Natural killer cell treated with Interleukin-12 subunit alpha and Interleukin-12 subunit beta and Interleukin-15 and Interleukin-18, amount 100 ng/mL, for 72 hours (primary cell): ENCODE measurements around the gene GRIP1. TPM values are rescaled to one million over a fixed set of nuclear protein-coding genes. Genes with fewer than 3 reads are reported as not detected.

Source experiments
- ATAC-seq, 2 donors: fragments of 150-1000 bp; cut with Tn5 transposase in 1 of 2; sonication (Bioruptor Pico), chemical (Tn5 transposase) in 1 of 2; 2 replicates each; pipeline ENCODE4 v1.10.0; 2021
- DNase-seq: peaks from one replicate; pipeline ENCODE4 v3.0.0; 2022; ENCODE audit warnings: low spot score
- H3K27ac Mint-ChIP-seq, 2 donors: 1 replicate in 1 of 2; 2 replicates in 1 of 2; pipeline ENCODE4 v1.8.0; 2022; ENCODE audit warnings: mixed read lengths in 2 of 2, mild to moderate bottlenecking in 1 of 2, moderate library complexity in 1 of 2
- H3K27me3 Mint-ChIP-seq, 2 donors: 1 replicate in 1 of 2; 2 replicates in 1 of 2; pipeline ENCODE4 v1.8.0; 2022; ENCODE audit warnings: mixed read lengths in 2 of 2
- H3K36me3 Mint-ChIP-seq: one replicate; pipeline ENCODE4 v1.8.0; 2022; ENCODE audit warnings: mixed read lengths
- H3K4me1 Mint-ChIP-seq, 2 donors: 1 replicate in 1 of 2; 2 replicates in 1 of 2; pipeline ENCODE4 v1.8.0; 2022; ENCODE audit warnings: low read depth in 2 of 2, mixed read lengths in 2 of 2, mild to moderate bottlenecking in 1 of 2
- H3K4me3 Mint-ChIP-seq: one replicate; pipeline ENCODE4 v1.8.0; 2022; ENCODE audit warnings: mixed read lengths
- H3K9me3 Mint-ChIP-seq: 2 replicates; pipeline ENCODE4 v1.8.0; 2022; ENCODE audit warnings: mixed read lengths
- total RNA-seq, 2 donors: library from RNA; stranded (reverse); gene quantifications; one replicate each; pipeline ENCODE4 v1.2.3, GENCODE V29; 2022

GRIP1 gene
- total RNA-seq, 2 donors from 2014 or later, result 3.2 TPM; not detected in 1

DNA sequence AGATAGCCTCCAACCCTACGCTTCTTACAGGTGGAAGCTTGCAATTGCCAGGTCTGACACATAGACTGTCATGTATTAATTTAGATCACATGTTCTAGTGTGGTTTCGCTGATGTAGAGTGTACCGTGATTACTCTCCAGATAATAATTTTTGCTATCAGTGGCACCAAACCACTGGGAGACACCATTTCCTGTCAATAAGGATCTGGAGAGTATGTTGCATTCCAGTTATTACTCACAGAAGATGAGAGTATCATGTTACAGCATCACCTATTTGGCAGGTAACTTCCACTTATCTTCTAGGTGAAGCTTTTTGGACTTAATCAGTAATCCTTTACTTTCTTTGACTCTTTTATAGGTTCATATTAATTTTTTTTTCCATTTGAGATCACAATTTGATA lies 229.3 kb downstream of the GRIP1 start:
- Mint-ChIP-seq H3K4me1 (peaks cover 0 to 5% of the 10 kb centered on the region in 2 donors), H3K4me3 (no peak overlapping the region), H3K36me3 (no peaks in the 10 kb centered on the region), H3K27me3 (peaks cover 12 to 13% of the 10 kb centered on the region in 2 donors), H3K9me3 (no peaks in the 10 kb centered on the region), H3K27ac (no peak overlapping the region)
- DNase-seq (no peak), ATAC-seq (no peak)

DNA sequence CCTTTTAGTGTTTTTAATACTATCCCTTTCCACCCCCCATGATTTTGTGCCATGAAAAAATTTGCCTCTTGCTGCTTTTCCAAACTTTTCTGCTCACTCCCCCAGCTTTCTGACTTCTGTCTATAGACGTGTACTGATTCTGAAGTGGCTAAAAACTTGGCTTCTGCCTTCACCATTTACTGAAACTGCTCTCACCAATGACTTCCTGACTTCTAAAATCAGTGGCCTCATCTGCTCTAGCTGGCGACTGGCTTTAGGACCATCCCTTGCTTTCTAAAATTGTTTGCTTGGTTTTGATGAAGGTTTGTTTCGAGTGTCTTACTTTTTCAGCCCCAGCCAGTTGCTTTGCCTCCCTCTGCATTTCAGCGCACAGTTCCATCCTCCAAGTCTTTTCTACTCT lies 231.2 kb downstream of the GRIP1 start:
- Mint-ChIP-seq H3K4me1 (no peaks in the 10 kb centered on the region), H3K27ac (no peak overlapping the region), H3K27me3 (peaks cover 5 to 10% of the 10 kb centered on the region in 2 donors), H3K9me3 (no peaks in the 10 kb centered on the region), H3K36me3 (no peaks in the 10 kb centered on the region), H3K4me3 (no peak overlapping the region)
- DNase-seq (no peak), ATAC-seq (no peak)

DNA sequence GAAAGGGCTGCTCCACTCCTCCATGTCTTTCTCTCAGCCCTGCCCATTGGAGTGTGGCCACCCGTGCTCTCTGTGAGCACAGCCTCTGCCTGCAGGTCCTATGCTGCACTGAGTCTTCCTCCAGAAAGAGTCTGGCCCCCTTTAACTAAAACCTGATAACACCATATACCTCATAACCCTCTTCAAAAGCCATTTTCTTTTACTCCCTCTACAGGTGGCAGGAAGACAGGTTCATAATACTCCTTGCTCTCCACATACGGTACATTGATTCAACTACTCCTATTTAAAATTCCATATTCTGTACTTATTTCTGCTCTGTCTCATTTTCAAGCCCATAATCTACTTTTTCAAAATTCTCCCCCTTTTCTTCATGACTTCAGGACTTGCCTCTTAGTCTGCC lies 232.6 kb downstream of the GRIP1 start:
- Mint-ChIP-seq H3K36me3 (no peaks in the 10 kb centered on the region), H3K4me3 (no peak overlapping the region), H3K4me1 (no peaks in the 10 kb centered on the region), H3K9me3 (no peaks in the 10 kb centered on the region), H3K27ac (no peak overlapping the region), H3K27me3 (no peaks in the 10 kb centered on the region)
- ATAC-seq, result no peak
- DNase-seq, result no peak

- H3K4me3 Mint-ChIP-seq, result no peak overlapping the region
- DNase-seq (no peak), ATAC-seq (no peak)
- H3K9me3 Mint-ChIP-seq, result no peaks in the 10 kb centered on the region
- no peak overlapping the region for H3K27ac Mint-ChIP-seq
- peaks cover 0 to 3% of the 10 kb centered on the region in 2 donors for H3K27me3 Mint-ChIP-seq
- H3K4me1 Mint-ChIP-seq, result no peaks in the 10 kb centered on the region
- no peaks in the 10 kb centered on the region for H3K36me3 Mint-ChIP-seq
Measured at GRCh38 chr12:66441905-66442559, 236.8 kb downstream of the GRIP1 start.

GRCh38 chr12:66438601-66439000 lies 240.3 kb downstream of the GRIP1 start:
- no peak for DNase-seq
- Mint-ChIP-seq H3K4me3 (no peak overlapping the region), H3K27ac (no peak overlapping the region), H3K9me3 (no peaks in the 10 kb centered on the region), H3K27me3 (peaks cover 0 to 3% of the 10 kb centered on the region in 2 donors), H3K36me3 (no peaks in the 10 kb centered on the region), H3K4me1 (no peaks in the 10 kb centered on the region)
- no peak for ATAC-seq

DNA sequence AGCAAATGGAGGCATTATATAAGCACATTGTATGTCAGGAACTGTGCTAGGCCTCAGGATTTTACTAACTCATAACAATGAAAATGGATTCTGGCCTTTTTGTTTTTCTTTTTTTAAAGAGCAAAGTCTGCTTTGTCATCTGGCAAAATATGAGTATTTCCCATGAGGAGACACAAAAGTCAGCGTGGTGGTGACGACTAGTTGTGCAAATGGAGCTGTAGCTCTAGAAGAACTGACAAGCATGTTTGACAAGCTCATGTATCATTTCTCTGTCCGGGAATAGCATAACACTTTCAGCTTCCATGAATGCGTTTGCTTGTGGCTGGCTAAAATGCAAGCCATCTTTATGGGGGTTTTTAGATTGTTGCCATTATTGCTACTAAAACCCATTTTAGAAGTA lies 248.8 kb downstream of the GRIP1 start:
- H3K27me3 Mint-ChIP-seq, result peaks cover 24 to 31% of the 10 kb centered on the region in 2 donors
- H3K4me1 Mint-ChIP-seq, result no peaks in the 10 kb centered on the region
- no peaks in the 10 kb centered on the region for H3K9me3 Mint-ChIP-seq
- H3K4me3 Mint-ChIP-seq, result no peak overlapping the region
- H3K27ac Mint-ChIP-seq, result no peak overlapping the region
- no peak for ATAC-seq
- no peaks in the 10 kb centered on the region for H3K36me3 Mint-ChIP-seq
- DNase-seq, result no peak

- Mint-ChIP-seq H3K9me3 (no peaks in the 10 kb centered on the region), H3K4me1 (no peaks in the 10 kb centered on the region), H3K36me3 (no peaks in the 10 kb centered on the region), H3K27ac (no peak overlapping the region), H3K27me3 (peaks cover 30 to 40% of the 10 kb centered on the region in 2 donors), H3K4me3 (no peak overlapping the region)
- no peak for DNase-seq
- ATAC-seq, result no peak
Measured at GRCh38 chr12:66428870-66429269, 250.0 kb downstream of the GRIP1 start.

- H3K4me1 Mint-ChIP-seq, result no peaks in the 10 kb centered on the region
Measured at GRCh38 chr12:66428261-66428660, 250.6 kb downstream of the GRIP1 start.

DNA sequence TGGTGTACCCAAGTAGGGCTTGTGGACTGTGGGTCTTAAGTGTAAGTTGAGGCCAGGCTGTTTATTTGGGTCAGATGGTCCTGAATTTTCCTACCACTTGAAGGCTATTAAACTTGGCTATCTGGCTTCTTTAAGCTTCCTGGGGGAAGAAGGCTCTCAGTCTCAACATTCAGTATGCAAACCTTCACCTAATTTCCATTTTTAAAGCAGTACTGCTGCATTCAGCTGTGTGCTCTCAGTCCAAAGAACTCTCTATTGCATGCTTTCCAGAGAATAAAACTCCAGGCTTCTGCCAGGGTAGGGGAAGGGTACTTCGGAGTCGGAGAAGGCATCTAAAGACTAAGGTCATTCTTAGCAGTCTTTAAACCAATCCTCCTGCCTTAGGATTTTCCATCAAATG lies 252.2 kb downstream of the GRIP1 start:
- ATAC-seq, result no peak
- DNase-seq, result no peak
- no peak overlapping the region for H3K4me3 Mint-ChIP-seq
- H3K36me3 Mint-ChIP-seq, result no peaks in the 10 kb centered on the region
- H3K27me3 Mint-ChIP-seq, result peaks cover 23 to 38% of the 10 kb centered on the region in 2 donors
- H3K9me3 Mint-ChIP-seq, result no peaks in the 10 kb centered on the region
- H3K4me1 Mint-ChIP-seq, result no peaks in the 10 kb centered on the region
- no peak overlapping the region for H3K27ac Mint-ChIP-seq

More at GRCh38 chr12:66428261-66428660, 250.6 kb downstream of the GRIP1 start:
- ATAC-seq (no peak), DNase-seq (no peak)
- H3K27ac Mint-ChIP-seq, result no peak overlapping the region
- H3K36me3 Mint-ChIP-seq, result no peaks in the 10 kb centered on the region
- no peak overlapping the region for H3K4me3 Mint-ChIP-seq
- H3K9me3 Mint-ChIP-seq, result no peaks in the 10 kb centered on the region
- peaks cover 30 to 40% of the 10 kb centered on the region in 2 donors for H3K27me3 Mint-ChIP-seq

DNA sequence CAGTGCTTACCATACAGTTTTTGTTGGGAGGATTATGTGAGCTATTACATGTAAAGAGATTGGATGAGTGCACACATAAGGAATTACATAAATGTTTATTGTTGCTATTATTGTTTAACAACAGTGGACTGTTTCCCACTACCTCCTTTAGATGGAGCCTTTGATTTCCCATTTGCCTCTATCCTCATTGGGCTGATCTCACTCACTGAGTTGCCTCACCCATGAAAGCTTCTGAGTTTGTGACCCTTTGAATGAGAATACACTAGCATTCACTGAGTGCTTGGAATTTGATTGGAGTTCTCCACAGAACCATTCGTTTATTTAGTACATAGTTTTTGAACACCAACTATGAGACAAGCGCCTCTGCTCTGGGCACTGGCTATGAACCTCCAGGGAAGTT lies 255.6 kb downstream of the GRIP1 start:
- Mint-ChIP-seq H3K27me3 (peaks cover 16 to 38% of the 10 kb centered on the region in 2 donors), H3K4me1 (no peaks in the 10 kb centered on the region), H3K9me3 (no peaks in the 10 kb centered on the region), H3K27ac (no peak overlapping the region), H3K4me3 (no peak overlapping the region), H3K36me3 (no peaks in the 10 kb centered on the region)
- ATAC-seq, result no peak
- DNase-seq, result no peak

DNA sequence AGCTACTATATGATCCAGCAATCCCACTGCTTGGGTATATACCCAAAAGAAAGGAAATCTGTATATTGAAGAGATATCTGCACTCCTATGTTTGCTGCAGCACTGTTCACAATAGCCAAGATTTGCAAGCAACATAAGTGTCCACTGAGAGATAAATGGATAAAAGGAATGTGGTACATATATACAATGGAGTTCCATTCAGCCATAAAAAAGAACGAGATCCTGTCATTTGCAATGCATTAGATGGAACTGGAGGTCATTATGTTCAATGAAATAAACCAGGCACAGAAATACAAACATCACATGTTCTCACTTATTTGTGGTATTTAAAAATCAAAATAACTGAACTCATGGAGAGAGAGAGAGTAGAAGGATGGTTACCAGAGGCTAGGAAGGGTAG lies 260.0 kb downstream of the GRIP1 start:
- no peaks in the 10 kb centered on the region for H3K4me1 Mint-ChIP-seq
- no peak for ATAC-seq
- no peak overlapping the region for H3K27ac Mint-ChIP-seq
- peaks cover 19 to 37% of the 10 kb centered on the region in 2 donors for H3K27me3 Mint-ChIP-seq
- DNase-seq, result no peak
- no peak overlapping the region for H3K4me3 Mint-ChIP-seq
- H3K9me3 Mint-ChIP-seq, result no peaks in the 10 kb centered on the region
- H3K36me3 Mint-ChIP-seq, result no peaks in the 10 kb centered on the region

GRCh38 chr12:66417217-66417616 lies 261.7 kb downstream of the GRIP1 start:
- Mint-ChIP-seq H3K27ac (no peak overlapping the region), H3K4me1 (no peaks in the 10 kb centered on the region), H3K27me3 (peaks cover 26 to 48% of the 10 kb centered on the region in 2 donors), H3K4me3 (no peak overlapping the region), H3K9me3 (no peaks in the 10 kb centered on the region), H3K36me3 (no peaks in the 10 kb centered on the region)
- DNase-seq (no peak), ATAC-seq (no peak)

- Mint-ChIP-seq H3K36me3 (no peaks in the 10 kb centered on the region), H3K4me1 (no peaks in the 10 kb centered on the region), H3K4me3 (no peak overlapping the region), H3K9me3 (no peaks in the 10 kb centered on the region), H3K27me3 (peaks cover 19 to 22% of the 10 kb centered on the region in 2 donors), H3K27ac (peak overlapping the region in 1 of 2 donors; percentile 3)
- DNase-seq (no peak), ATAC-seq (peak; percentile 44 to 65)
Measured at GRCh38 chr12:66409195-66409871, 269.5 kb downstream of the GRIP1 start.

DNA sequence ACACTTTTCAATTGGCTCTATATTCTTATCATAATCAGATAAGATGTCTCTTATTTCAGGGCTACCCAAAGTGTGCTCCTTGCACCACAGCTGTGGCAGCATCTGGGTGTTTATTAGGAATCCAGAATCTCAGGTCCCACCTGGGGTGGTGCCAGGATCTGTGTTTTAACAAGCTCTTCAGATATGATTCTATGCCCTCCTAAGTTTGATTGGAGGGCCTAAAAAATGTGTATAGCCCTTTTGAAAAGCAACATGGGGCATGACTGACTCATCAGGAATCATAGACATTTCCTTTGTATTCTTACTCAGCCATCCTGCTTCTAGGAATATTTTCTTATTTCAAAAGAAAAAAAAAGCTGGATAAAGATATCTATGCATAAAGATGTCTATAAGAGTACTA lies 273.5 kb downstream of the GRIP1 start:
- no peaks in the 10 kb centered on the region for H3K36me3 Mint-ChIP-seq
- ATAC-seq, result no peak
- H3K27ac Mint-ChIP-seq, result no peak overlapping the region
- peaks cover 7 to 9% of the 10 kb centered on the region in 2 donors for H3K27me3 Mint-ChIP-seq
- DNase-seq, result no peak
- H3K9me3 Mint-ChIP-seq, result no peaks in the 10 kb centered on the region
- H3K4me3 Mint-ChIP-seq, result no peak overlapping the region
- no peaks in the 10 kb centered on the region for H3K4me1 Mint-ChIP-seq
